H7 (cell line): ENCODE measurements around the gene IFIT1B. TPM values are rescaled to one million over a fixed set of nuclear protein-coding genes. Genes with fewer than 3 reads are reported as not detected.
A peak's percentile ranks its signal among the peaks of the same experiment; 100 is the strongest.
"Not testable (repeated sequence)": the region's sequence is repeated elsewhere in the genome, so short reads cannot be mapped to it uniquely, and the experiment has no call there.

Experiments
- DNase-seq: peaks from one replicate; pipeline ENCODE4 v3.0.0; 2012
- H3K27me3 ChIP-seq: 2 replicates; pipeline ENCODE4 v1.6.0; 2011; ENCODE audit warnings: mild to moderate bottlenecking, low read length; ENCODE audit not compliant: control insufficient read depth, insufficient read depth
- H3K36me3 ChIP-seq: replicated peaks from 2 replicates; pipeline ENCODE4 v1.5.1; 2011; ENCODE audit warnings: low read length; ENCODE audit not compliant: control insufficient read depth, insufficient read depth
- H3K4me3 ChIP-seq: 2 replicates; pipeline ENCODE4 v1.5.1; 2011; ENCODE audit warnings: low read depth, mild to moderate bottlenecking, control low read depth, low read length, moderate library complexity; ENCODE audit not compliant: insufficient read depth
- total RNA-seq: library from RNA; depleted of rRNA; stranded (reverse); fragments of >200 nt; shearing (Covaris generic); gene quantifications from 2 replicates; pipeline ENCODE4 v1.2.3, GENCODE V29; 2014; rRNA removed

IFIT1B gene
- not detected in 2 replicates for total RNA-seq

DNA sequence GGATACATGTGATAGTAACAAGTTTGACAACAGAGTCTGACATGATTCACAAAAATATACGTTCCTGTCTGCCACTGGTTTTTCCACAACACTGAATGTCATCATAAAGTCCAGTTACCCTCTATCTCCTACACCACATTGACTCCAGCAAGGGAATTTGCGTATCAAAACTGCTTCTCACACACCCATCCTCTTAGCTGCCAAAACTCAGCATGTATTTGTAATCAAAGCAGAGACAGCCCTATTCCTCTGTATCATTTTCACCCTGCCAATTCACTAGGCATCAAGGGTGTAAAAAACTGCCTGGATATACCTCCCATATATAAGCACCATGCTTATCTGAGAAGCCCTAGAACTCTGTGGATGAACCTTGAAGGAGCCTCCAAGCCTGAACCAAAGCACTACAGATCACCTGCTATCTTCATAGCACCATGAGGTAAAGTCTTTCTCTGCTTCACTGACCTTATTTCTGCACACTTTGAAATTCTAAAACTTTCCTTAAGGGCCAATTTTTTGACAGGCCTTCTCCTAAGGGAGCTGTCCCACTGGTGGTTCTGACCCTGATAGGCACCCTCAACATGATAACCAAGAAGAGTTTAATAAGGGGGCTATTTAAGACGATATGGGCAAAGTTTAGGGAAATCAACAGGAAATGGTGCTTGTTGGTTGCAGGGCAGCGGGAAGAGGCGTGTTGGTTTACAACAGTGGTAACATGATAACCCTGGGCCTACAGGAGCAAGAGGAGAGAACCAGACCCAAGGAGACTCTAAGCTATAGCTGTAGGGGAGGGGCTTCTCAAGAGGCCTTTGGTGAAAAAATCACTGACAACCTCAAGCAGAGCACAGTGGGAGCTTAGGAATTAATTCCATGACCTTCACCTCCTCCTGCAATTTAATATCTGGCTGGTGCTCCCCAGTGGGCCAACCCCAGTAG is at the start of gene IFIT1B:
TSS of gene IFIT1B (plus strand) at position 352 of the 933 bp plus-strand sequence. CDS start at position 432, 80 bp downstream.
- no peaks in the 10 kb centered on the region for H3K27me3 ChIP-seq
- no peaks in the 10 kb centered on the region for H3K36me3 ChIP-seq
- H3K4me3 ChIP-seq, result no peak within 1 kb of the TSS
- DNase-seq, result peak; percentile 35

DNA sequence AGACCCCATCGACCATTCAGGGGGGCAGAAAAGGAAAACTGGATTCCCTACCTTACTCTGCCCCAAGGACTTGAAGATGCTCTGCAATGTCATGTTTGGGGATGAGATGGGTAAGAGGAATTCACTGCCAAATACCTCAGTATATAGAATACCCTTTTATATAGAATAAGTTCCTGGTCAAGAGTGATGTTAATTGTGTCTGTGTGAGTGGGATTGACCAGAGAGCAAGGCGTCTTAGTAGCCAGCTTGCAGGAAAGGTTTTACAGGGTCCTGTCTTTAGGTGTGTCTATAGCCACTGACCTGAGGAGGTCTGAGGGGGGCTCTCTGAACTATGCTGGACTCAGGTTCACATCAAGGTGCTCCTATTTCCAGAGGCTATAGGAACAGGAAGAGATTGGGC is 48.7 kb upstream of the IFIT1B start:
- no peak overlapping the region for H3K4me3 ChIP-seq
- no peak for DNase-seq
- H3K36me3 ChIP-seq, result no peaks in the 10 kb centered on the region
- H3K27me3 ChIP-seq, result no peaks in the 10 kb centered on the region

- H3K36me3 ChIP-seq, H3K4me3 ChIP-seq, DNase-seq, H3K27me3 ChIP-seq: not testable (repeated sequence)
Observed at GRCh38 chr10:89330014-89330413, 47.8 kb upstream of the IFIT1B start.

DNA sequence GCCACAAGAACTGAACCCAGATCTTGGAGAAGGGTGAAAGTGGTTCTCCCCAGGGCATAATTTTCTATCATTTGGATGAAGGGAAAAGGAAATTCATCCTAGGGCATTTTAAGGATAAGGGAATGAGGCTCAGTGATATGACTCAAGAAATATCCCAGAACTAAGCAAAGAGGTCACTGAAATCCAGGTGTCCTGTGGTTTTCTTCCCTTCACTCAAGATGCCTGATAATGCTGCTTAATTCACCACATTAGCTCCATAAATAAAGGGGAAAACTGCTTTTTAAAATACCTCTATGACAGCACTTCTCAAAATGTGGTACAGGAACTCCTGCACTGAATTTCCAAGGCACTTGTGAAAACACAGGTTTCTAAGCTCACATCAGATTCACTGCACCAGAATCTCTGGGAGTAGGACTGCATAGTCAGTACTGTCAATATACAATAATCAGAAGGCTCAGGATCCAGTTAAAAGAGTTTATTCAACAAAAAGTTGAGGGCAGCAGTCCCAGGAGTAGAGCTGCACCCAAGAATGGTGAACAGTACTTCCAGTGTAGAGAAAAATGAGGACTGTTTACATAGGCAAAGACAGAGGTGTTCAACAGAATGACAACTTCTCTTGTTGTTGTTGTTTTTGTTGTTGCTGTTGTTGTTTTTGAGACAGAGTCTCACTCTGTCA is 47.2 kb upstream of the IFIT1B start:
- no peak for DNase-seq
- Histone ChIP-seq H3K27me3 (no peaks in the 10 kb centered on the region), H3K36me3 (no peaks in the 10 kb centered on the region), H3K4me3 (no peak overlapping the region)

- not testable (repeated sequence) for H3K27me3 ChIP-seq, DNase-seq, H3K36me3 ChIP-seq, H3K4me3 ChIP-seq
Observed at GRCh38 chr10:89331487-89332122, 46.3 kb upstream of the IFIT1B start.

DNA sequence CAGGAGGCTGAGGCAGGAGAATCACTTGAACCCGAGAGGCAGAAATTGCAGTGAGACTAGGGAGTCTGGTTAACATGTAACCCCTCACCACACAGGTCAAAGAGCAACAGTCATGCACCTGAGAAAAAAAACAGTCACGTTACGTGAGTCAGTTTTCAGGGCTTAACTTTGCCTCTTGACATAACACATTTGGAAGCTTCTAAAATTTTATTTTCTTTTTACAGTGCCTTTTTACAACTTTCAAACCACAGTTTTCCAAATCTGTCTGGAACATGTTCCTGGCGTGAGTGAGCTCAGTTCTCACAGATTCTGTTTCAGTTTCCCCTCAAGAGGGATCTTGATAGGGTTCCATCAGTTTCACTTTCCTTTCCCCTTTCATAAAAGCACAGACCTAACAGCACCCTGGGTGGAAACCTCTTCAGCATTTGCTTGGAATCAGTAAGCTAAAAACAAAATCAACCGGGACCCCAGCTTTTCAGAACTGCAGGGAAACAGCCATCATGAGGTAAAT is 45.7 kb upstream of the IFIT1B start:
- DNase-seq, result no peak
- H3K4me3 ChIP-seq, result no peak overlapping the region
- no peaks in the 10 kb centered on the region for H3K27me3 ChIP-seq
- no peaks in the 10 kb centered on the region for H3K36me3 ChIP-seq

GRCh38 chr10:89335226-89335625 is 42.6 kb upstream of the IFIT1B start:
- no peaks in the 10 kb centered on the region for H3K27me3 ChIP-seq
- no peak overlapping the region for H3K4me3 ChIP-seq
- H3K36me3 ChIP-seq, result no peaks in the 10 kb centered on the region
- no peak for DNase-seq

- H3K36me3 ChIP-seq, result no peaks in the 10 kb centered on the region
- H3K27me3 ChIP-seq, result no peaks in the 10 kb centered on the region
- DNase-seq, result no peak
- no peak overlapping the region for H3K4me3 ChIP-seq
Observed at GRCh38 chr10:89336241-89336640, 41.6 kb upstream of the IFIT1B start.

GRCh38 chr10:89337484-89337883 is 40.4 kb upstream of the IFIT1B start:
- no peak for DNase-seq
- Histone ChIP-seq H3K36me3 (no peaks in the 10 kb centered on the region), H3K27me3 (no peaks in the 10 kb centered on the region), H3K4me3 (no peak overlapping the region)

GRCh38 chr10:89338713-89339112 is 39.1 kb upstream of the IFIT1B start:
- DNase-seq, result no peak
- no peaks in the 10 kb centered on the region for H3K27me3 ChIP-seq
- no peaks in the 10 kb centered on the region for H3K36me3 ChIP-seq
- H3K4me3 ChIP-seq, result no peak overlapping the region

DNA sequence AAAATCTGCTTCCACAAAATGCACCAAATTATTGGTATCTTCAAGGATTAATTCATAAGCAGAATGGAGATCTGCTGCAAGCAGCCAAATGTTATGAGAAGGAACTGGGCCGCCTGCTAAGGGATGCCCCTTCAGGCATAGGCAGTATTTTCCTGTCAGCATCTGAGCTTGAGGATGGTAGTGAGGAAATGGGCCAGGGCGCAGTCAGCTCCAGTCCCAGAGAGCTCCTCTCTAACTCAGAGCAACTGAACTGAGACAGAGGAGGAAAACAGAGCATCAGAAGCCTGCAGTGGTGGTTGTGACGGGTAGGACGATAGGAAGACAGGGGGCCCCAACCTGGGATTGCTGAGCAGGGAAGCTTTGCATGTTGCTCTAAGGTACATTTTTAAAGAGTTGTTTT is 38.0 kb upstream of the IFIT1B start:
- no peak overlapping the region for H3K4me3 ChIP-seq
- no peak for DNase-seq
- H3K27me3 ChIP-seq, result no peaks in the 10 kb centered on the region
- no peaks in the 10 kb centered on the region for H3K36me3 ChIP-seq

DNA sequence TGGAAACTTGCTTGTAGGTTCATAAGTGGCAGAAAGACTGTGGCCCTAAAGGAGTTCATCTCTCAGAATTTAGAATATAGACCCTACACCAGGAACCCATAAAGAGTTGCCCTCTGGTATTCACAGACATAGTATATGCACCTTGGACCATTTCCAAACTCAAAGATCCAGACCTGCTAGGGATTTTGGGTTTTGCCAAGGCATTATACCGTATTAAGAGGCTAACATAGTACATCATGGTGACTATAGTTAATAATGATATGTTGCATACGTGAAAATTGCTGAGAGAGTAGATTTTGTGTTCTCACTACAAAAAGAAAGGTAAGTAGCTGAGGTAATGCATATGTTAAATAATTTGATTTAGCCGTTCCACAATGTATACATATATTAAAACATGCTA is 36.2 kb upstream of the IFIT1B start:
- no peaks in the 10 kb centered on the region for H3K27me3 ChIP-seq
- H3K4me3 ChIP-seq, result no peak overlapping the region
- no peaks in the 10 kb centered on the region for H3K36me3 ChIP-seq
- no peak for DNase-seq

DNA sequence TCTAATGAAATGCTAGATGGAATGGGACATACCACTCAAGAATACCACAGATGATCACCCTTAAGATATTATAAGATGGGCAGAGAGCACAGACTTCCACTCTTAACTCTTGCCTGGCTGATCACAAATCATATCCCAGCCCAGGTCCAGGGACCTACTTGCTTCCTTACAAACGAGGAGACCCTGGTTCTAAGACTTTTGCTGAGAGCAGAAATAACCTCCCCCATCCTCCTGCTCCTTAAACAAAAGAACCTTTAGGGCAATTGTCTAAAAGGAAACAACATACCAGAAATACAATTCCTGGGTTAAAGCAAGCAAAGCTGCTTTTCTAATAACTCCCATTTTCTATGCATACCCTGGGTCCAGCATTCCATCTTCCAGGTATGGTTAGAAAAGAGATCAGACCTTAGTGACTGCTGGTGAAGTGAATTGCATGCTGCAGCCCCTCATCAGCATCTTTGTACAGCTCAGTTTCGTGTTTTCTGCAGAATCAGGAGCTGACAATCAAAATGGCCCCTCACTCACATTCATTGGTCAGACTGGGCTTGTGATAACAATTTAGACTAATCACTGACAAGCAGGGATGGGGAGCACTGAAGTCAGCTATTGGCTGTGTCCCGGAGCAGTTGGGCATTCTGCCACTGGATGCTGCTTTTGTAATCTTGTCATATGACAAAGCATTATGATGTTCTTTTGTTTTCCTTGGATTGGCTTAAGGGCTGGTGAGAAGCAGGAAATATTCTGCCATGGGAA is 35.5 kb upstream of the IFIT1B start:
- no peaks in the 10 kb centered on the region for H3K27me3 ChIP-seq
- no peaks in the 10 kb centered on the region for H3K36me3 ChIP-seq
- H3K4me3 ChIP-seq, result no peak overlapping the region
- no peak for DNase-seq

DNA sequence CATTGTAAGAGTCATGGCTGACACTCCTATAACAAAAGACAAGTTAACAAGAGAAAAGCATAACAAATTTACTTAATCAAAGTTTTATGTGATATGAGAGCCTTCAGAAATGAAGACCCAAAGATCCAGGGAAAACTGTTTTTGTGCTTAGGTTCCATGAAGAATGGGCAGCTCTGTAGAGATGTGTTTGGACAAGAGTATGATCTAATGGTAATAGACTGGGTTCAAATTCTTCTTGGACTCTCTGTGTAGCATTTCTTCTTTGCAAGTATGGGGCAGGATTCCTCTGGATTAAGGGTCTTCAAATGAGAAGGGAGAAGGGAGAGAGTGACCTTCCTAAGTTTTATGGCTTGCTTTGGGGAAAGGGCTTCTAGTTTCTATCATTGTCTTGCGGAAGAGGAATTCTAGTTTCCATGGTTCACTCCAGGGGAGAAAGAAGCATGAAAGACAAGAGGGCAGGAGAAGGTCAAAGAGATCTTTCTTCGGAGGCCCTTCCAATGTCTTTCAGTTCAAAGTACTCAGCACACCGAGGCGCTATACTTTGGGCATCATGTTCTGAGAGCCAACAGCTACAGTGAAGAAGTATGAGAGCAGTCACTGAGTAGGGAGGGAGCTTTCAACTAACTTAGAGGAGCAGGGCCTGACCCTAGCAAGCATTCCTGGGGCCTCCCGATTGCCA is 34.6 kb upstream of the IFIT1B start:
- H3K4me3 ChIP-seq, result no peak overlapping the region
- H3K27me3 ChIP-seq, result no peaks in the 10 kb centered on the region
- DNase-seq, result no peak
- no peaks in the 10 kb centered on the region for H3K36me3 ChIP-seq
